HL-60/S4 treated with retinoic acid at 250 ng/mL for 4 days and 3 days (cell line): ENCODE results near the gene FOXC1.

Experiments
- in situ Hi-C: fragments of 300-500 bp; cut with MboI; formaldehyde crosslinking; loops from 2 replicates; pipeline ENCODE4 v1.7.0; 2022; ENCODE audit warnings: low sequenced_read_pairs

Gene FOXC1

GRCh38 chr6:1609648-1610496, at the start of gene FOXC1:
Gene FOXC1 (plus strand): TSS chr6:1609915. CDS start chr6:1610446, 531 bp downstream.
- in situ Hi-C loops = no loop called here

- in situ Hi-C loops = no loop called here
These were observed 49.2 kb upstream of the FOXC1 start for GRCh38 chr6:1560281-1561058.

GRCh38 chr6:1561355-1561754, 48.4 kb upstream of the FOXC1 start:
- in situ Hi-C loops = no loop called here

GRCh38 chr6:1562171-1562955, 47.4 kb upstream of the FOXC1 start:
- in situ Hi-C loops = no loop called here

- in situ Hi-C loops = no loop called here
These were observed 40.3 kb upstream of the FOXC1 start for GRCh38 chr6:1569377-1569776.

- in situ Hi-C loops = no loop called here
These were observed 38.9 kb upstream of the FOXC1 start for GRCh38 chr6:1570848-1571247.

- in situ Hi-C loops = no loop called here
These were observed 36.8 kb upstream of the FOXC1 start for GRCh38 chr6:1572892-1573291.

- in situ Hi-C loops = no loop called here
These were observed 35.5 kb upstream of the FOXC1 start for GRCh38 chr6:1574083-1574761.

- in situ Hi-C loops = loop anchor here (25.0 kb wide), 1 partner anchor 1362 kb away; no protein-coding TSS in a partner anchor
These were observed 34.9 kb upstream of the FOXC1 start for GRCh38 chr6:1574890-1575209.

GRCh38 chr6:1575210-1576041, 34.3 kb upstream of the FOXC1 start:
- in situ Hi-C loops = loop anchor here (25.0 kb wide), 1 partner anchor 1362 kb away; no protein-coding TSS in a partner anchor

GRCh38 chr6:1576166-1576565, 33.5 kb upstream of the FOXC1 start:
- in situ Hi-C loops = loop anchor here (25.0 kb wide), 1 partner anchor 1361 kb away; no protein-coding TSS in a partner anchor

GRCh38 chr6:1576711-1577110, 33.0 kb upstream of the FOXC1 start:
- in situ Hi-C loops = loop anchor here (25.0 kb wide), 1 partner anchor 1361 kb away; no protein-coding TSS in a partner anchor

- in situ Hi-C loops = loop anchor here (25.0 kb wide), 1 partner anchor 1360 kb away; no protein-coding TSS in a partner anchor
These were observed 32.5 kb upstream of the FOXC1 start for GRCh38 chr6:1577146-1577680.

- in situ Hi-C loops = loop anchor here (25.0 kb wide), 1 partner anchor 1359 kb away; no protein-coding TSS in a partner anchor
These were observed 31.6 kb upstream of the FOXC1 start for GRCh38 chr6:1577896-1578745.

GRCh38 chr6:1579096-1579495, 30.6 kb upstream of the FOXC1 start:
- in situ Hi-C loops = loop anchor here (25.0 kb wide), 1 partner anchor 1358 kb away; no protein-coding TSS in a partner anchor

- in situ Hi-C loops = loop anchor here (25.0 kb wide), 1 partner anchor 1357 kb away; no protein-coding TSS in a partner anchor
These were observed 29.6 kb upstream of the FOXC1 start for GRCh38 chr6:1580109-1580508.

- in situ Hi-C loops = loop anchor here (25.0 kb wide), 1 partner anchor 1357 kb away; no protein-coding TSS in a partner anchor
These were observed 29.1 kb upstream of the FOXC1 start for GRCh38 chr6:1580585-1580984.
